ENCODE results near the gene HERC3. TPM values are rescaled to one million over a fixed set of nuclear protein-coding genes. Genes with fewer than 3 reads are reported as not detected.

The HERC3 gene
- total and polyA plus RNA-seq, 8 donors = 4.4 to 58.0 (median 34.2) TPM

DNA sequence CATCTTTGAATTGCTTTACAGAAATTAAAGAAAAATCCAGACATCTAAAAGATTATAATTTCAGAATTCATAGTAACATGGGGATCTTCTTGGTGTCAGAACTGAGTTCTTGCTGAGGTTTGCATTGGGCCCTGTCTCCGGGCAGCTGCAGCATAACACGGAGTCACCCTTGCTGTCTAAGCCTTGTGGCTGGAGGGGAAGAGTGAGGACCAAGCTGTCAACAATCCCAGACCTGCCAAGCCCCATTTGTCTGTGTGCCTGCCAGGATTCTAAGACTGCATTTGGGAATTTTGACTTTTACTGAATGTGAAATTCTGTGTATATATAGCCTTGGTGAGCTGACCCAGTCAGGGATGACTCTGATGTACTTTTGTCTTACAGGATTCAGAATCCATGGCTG lies 130.5 kb downstream of the HERC3 start:
- Histone ChIP-seq H3K36me3 (peaks cover 22 to 91% (median 83%) of the 10 kb centered on the region in 4 donors), H3K27ac (no peak overlapping the region), H3K27me3 (no peaks in the 10 kb centered on the region), H3K4me1 (peaks cover 0 to 11% (median 3%) of the 10 kb centered on the region in 4 donors), H3K4me3 (no peak overlapping the region), H3K9me3 (peaks cover 4 to 6% (median 5%) of the 10 kb centered on the region in 4 donors)
- TF ChIP-seq, protein P1, sequence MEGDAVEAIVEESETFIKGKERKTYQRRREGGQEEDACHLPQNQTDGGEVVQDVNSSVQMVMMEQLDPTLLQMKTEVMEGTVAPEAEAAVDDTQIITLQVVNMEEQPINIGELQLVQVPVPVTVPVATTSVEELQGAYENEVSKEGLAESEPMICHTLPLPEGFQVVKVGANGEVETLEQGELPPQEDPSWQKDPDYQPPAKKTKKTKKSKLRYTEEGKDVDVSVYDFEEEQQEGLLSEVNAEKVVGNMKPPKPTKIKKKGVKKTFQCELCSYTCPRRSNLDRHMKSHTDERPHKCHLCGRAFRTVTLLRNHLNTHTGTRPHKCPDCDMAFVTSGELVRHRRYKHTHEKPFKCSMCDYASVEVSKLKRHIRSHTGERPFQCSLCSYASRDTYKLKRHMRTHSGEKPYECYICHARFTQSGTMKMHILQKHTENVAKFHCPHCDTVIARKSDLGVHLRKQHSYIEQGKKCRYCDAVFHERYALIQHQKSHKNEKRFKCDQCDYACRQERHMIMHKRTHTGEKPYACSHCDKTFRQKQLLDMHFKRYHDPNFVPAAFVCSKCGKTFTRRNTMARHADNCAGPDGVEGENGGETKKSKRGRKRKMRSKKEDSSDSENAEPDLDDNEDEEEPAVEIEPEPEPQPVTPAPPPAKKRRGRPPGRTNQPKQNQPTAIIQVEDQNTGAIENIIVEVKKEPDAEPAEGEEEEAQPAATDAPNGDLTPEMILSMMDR (IDR thresholded peaks at IDR 0.05) = no peak
- TF ChIP-seq EP300 (IDR thresholded peaks at IDR 0.05) = no peak
- intact Hi-C loops (cut with DNase I; ENCODE audit: low total_unique reads) = no loop called here
- DNase-seq = no peak
- WGBS, 5 donors = 73 to 87% (median 83%) methylated on average over 2 of the region's 2 CpGs

DNA sequence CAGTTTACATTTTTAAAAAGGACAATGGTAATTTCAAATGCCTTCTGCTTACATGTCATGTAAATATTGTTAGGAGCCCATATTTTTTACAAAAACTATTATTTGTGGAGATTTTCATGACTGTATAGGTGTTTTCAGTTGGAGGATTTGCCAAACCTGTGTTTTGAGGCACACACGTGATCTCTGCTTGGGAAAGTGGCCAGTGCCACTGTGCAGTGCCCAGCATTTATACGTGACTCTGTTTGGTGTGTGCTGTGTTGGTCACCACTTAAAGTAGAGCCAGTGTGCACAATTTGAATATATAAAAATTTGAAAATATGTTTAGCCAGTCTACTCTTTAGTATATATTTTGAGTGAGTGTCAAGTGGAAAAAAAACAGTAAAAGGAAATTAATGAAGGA lies 132.1 kb downstream of the HERC3 start:
- 70 to 85% (median 79%) methylated on average over 2 of the region's 2 CpGs for WGBS, 5 donors
- TF ChIP-seq EP300 (IDR thresholded peaks at IDR 0.05) = no peak
- TF ChIP-seq, protein P1 (IDR thresholded peaks at IDR 0.05) = no peak
- TF ChIP-seq POLR2A (IDR thresholded peaks at IDR 0.05) = no peak
- no peak for TF ChIP-seq POLR2AphosphoS5 (IDR thresholded peaks at IDR 0.05)
- Histone ChIP-seq H3K27me3 (no peaks in the 10 kb centered on the region), H3K36me3 (peaks cover 31 to 94% (median 86%) of the 10 kb centered on the region in 4 donors), H3K4me1 (peaks cover 0 to 17% (median 6%) of the 10 kb centered on the region in 4 donors), H3K27ac (no peak overlapping the region), H3K4me3 (no peak overlapping the region), H3K9me3 (no peaks in the 10 kb centered on the region)
- no peak for DNase-seq
- intact Hi-C loops (cut with DNase I; ENCODE audit: low total_unique reads) = no loop called here

DNA sequence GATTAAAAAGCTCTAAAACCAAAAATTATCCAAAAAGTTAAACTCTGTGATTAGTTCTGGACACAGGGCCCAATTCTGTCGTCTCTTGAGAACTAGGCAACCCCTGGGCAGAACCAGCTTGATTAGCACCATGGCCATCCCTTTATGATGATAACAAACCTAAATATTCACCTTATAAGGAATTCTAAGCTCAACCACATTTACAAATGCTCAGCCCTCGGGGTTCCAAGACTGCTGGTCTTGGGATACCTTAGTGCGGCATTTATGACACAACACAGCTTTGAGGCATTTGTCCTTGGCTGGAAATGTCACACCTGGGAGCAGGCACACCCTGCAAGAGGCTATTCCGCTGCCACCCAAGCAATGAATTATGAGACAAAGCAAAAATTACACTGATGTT lies 132.9 kb downstream of the HERC3 start:
- intact Hi-C loops (cut with DNase I; ENCODE audit: low total_unique reads) = no loop called here
- Histone ChIP-seq H3K36me3 (peaks cover 34 to 100% (median 93%) of the 10 kb centered on the region in 4 donors), H3K4me1 (peaks cover 0 to 17% (median 6%) of the 10 kb centered on the region in 4 donors), H3K9me3 (no peaks in the 10 kb centered on the region), H3K4me3 (no peak overlapping the region), H3K27me3 (no peaks in the 10 kb centered on the region), H3K27ac (no peak overlapping the region)
- 91 to 96% (median 93%) methylated on average over 4 of the region's 4 CpGs for WGBS, 5 donors
- DNase-seq = no peak
- TF ChIP-seq EP300 (IDR thresholded peaks at IDR 0.05) = no peak
- TF ChIP-seq POLR2A (IDR thresholded peaks at IDR 0.05) = no peak
- TF ChIP-seq, protein P1 (IDR thresholded peaks at IDR 0.05) = no peak
- TF ChIP-seq POLR2AphosphoS5 (IDR thresholded peaks at IDR 0.05) = no peak

DNA sequence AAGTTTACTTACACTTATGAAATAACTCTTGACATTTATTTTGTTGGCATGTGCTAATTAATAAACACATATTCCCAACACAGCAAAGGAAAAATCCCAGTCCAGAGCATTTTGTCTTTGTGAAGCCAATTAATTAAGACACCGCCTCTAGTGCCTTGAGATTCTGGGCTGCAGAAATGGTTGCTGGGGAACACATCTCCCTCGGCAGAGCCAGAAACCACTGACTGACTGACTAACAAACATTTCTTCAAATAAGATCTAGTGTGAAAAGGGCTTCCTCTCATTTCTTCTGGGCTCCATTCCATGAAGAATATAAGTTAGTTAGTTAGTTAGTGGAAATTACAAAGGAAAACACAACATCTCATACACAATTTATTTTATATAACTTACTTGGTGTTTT lies 133.7 kb downstream of the HERC3 start:
- H3K36me3 ChIP-seq = peaks cover 43 to 100% (median 95%) of the 10 kb centered on the region in 4 donors
- TF ChIP-seq POLR2AphosphoS5 (IDR thresholded peaks at IDR 0.05) = no peak
- TF ChIP-seq, protein P1 (IDR thresholded peaks at IDR 0.05) = no peak
- TF ChIP-seq EP300 (IDR thresholded peaks at IDR 0.05) = no peak
- 80 to 91% (median 85%) methylated on average over 2 of the region's 2 CpGs for WGBS, 5 donors

More for the DNA sequence above, 133.7 kb downstream of the HERC3 start:
- no peak overlapping the region for H3K27ac ChIP-seq
- H3K4me1 ChIP-seq = peaks cover 0 to 11% (median 5%) of the 10 kb centered on the region in 4 donors
- intact Hi-C loops (cut with DNase I; ENCODE audit: low total_unique reads) = no loop called here
- no peak overlapping the region for H3K4me3 ChIP-seq
- H3K27me3 ChIP-seq = no peaks in the 10 kb centered on the region
- no peaks in the 10 kb centered on the region for H3K9me3 ChIP-seq
- no peak for DNase-seq
